Measurements from ENCODE around the gene ECT2L. TPM values are rescaled to one million over a fixed set of nuclear protein-coding genes. Genes with fewer than 3 reads are reported as not detected.

The ECT2L gene
- polyA plus RNA-seq, 1 of the 3 experiments (the other 2 are of a cell fraction), result 0.02 TPM

- Histone ChIP-seq H3K27ac (ENCODE audit: low read depth in 2 of 2, low read length in 1 of 2) (no peak overlapping the region), H3K9me2 (no peaks in the 10 kb centered on the region), H3K4me3 (ENCODE audit: low read depth in 2 of 2, low read length in 1 of 2) (no peak overlapping the region), H3K27me3 (ENCODE audit: insufficient read depth) (no peaks in the 10 kb centered on the region), H3K9me3 (no peaks in the 10 kb centered on the region), H3K9ac (no peak overlapping the region), H4K20me1 (ENCODE audit: insufficient read depth) (no peaks in the 10 kb centered on the region), H2AFZ (ENCODE audit: low read depth) (no peak overlapping the region), H3K4me1 (ENCODE audit: control insufficient read depth in 1 of 2, insufficient read depth in 2 of 2, low read depth in 1 of 2, low read length in 1 of 2) (no peaks in the 10 kb centered on the region), H3K4me2 (no peak overlapping the region), H3F3A (replicated peaks; ENCODE audit: insufficient read depth) (peaks cover 3% of the 10 kb centered on the region), H3K79me2 (ENCODE audit: insufficient read depth) (no peaks in the 10 kb centered on the region), H3K36me3 (replicated peaks in 1 of 2; ENCODE audit: control insufficient read depth in 1 of 2, insufficient read depth in 2 of 2, low read length in 1 of 2) (peaks cover 0 to under 1% of the 10 kb centered on the region in 2 experiments)
- WGBS (ENCODE audit: low lambda C conversion rate), result 68% methylated on average over 4 of the region's 4 CpGs
- TF ChIP-seq, protein P1, sequence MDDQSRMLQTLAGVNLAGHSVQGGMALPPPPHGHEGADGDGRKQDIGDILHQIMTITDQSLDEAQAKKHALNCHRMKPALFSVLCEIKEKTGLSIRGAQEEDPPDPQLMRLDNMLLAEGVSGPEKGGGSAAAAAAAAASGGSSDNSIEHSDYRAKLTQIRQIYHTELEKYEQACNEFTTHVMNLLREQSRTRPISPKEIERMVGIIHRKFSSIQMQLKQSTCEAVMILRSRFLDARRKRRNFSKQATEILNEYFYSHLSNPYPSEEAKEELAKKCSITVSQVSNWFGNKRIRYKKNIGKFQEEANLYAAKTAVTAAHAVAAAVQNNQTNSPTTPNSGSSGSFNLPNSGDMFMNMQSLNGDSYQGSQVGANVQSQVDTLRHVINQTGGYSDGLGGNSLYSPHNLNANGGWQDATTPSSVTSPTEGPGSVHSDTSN (IDR thresholded peaks at IDR 0.05), result no peak
- no peak for TF ChIP-seq SMC3 (IDR thresholded peaks at IDR 0.05; ENCODE audit: low read depth, low read length)
- TF ChIP-seq POLR2AphosphoS5 (IDR thresholded peaks at IDR 0.05; ENCODE audit: low read depth, low read length), result no peak
- TF ChIP-seq SIN3A (IDR thresholded peaks at IDR 0.05; ENCODE audit: borderline replicate concordance, low read depth, low read length), result no peak
- TF ChIP-seq MAX (IDR thresholded peaks at IDR 0.05; ENCODE audit: low read depth), result no peak
- no peak for TF ChIP-seq TCF12 (IDR thresholded peaks at IDR 0.05)
- TF ChIP-seq GATA2 (CRISPR knock-in tag; IDR thresholded peaks at IDR 0.05), result no peak
- TF ChIP-seq REST (IDR thresholded peaks at IDR 0.05; ENCODE audit: low read depth, low read length), result no peak
- no peak for TF ChIP-seq RAD21 (IDR thresholded peaks at IDR 0.05; ENCODE audit: low read length)
- no peak for TF ChIP-seq JUND (IDR thresholded peaks at IDR 0.05)
- DNase-seq, result no peak
- CTCF ChIA-PET, result no interaction called here
- POLR2A ChIA-PET, result no interaction called here
These were observed 2.0 kb downstream of the ECT2L start for GRCh38 chr6:138797806-138798446.

GRCh38 chr6:138800377-138801150, 4.7 kb downstream of the ECT2L start:
- ChIA-PET CTCF (interaction anchor here (1.1 to 1.4 kb wide), 2 partner anchors 10 to 188 kb away, joined by 3 read pairs; no protein-coding TSS in a partner anchor), POLR2A (no interaction called here)
- peaks cover 3% of the 10 kb centered on the region for H3F3A ChIP-seq (replicated peaks; ENCODE audit: insufficient read depth)
- H3K4me3 ChIP-seq (ENCODE audit: low read depth in 2 of 2, low read length in 1 of 2), result no peak overlapping the region
- no peaks in the 10 kb centered on the region for H3K9me3 ChIP-seq
- no peaks in the 10 kb centered on the region for H3K36me3 ChIP-seq (replicated peaks in 1 of 2; ENCODE audit: control insufficient read depth in 1 of 2, insufficient read depth in 2 of 2, low read length in 1 of 2)
- no peaks in the 10 kb centered on the region for H3K9me2 ChIP-seq
- DNase-seq, result peak; percentile 22
- H3K27ac ChIP-seq (ENCODE audit: low read depth in 2 of 2, low read length in 1 of 2), result peak overlapping the region in 1 of 2 experiments; percentile 16; a peak in 1 of 4 replicates
- no peaks in the 10 kb centered on the region for H3K4me1 ChIP-seq (ENCODE audit: control insufficient read depth in 1 of 2, insufficient read depth in 2 of 2, low read depth in 1 of 2, low read length in 1 of 2)
- H3K79me2 ChIP-seq (ENCODE audit: insufficient read depth), result no peaks in the 10 kb centered on the region
- peak; percentile 19; the same call in 1 of the 2 replicates for TF ChIP-seq CTCF (IDR thresholded peaks at IDR 0.05)
- no peak for TF ChIP-seq YY1 (IDR thresholded peaks at IDR 0.05; ENCODE audit: low read depth)
- peak; percentile 34; the same call in 1 of the 2 replicates for TF ChIP-seq RCOR1 (IDR thresholded peaks at IDR 0.05; ENCODE audit: low read length)
- TF ChIP-seq FOXM1 (IDR thresholded peaks at IDR 0.05; ENCODE audit: low read depth), result no peak
- TF ChIP-seq, protein P1 (IDR thresholded peaks at IDR 0.05), result peak; percentile 25; the same call in 1 of the 2 replicates
- TF ChIP-seq FOSL2 (IDR thresholded peaks at IDR 0.05; ENCODE audit: borderline replicate concordance, low read depth), result no peak
- 32% methylated on average over 2 of the region's 2 CpGs for WGBS (ENCODE audit: low lambda C conversion rate)
- no peaks in the 10 kb centered on the region for H4K20me1 ChIP-seq (ENCODE audit: insufficient read depth)
- no peak overlapping the region for H3K9ac ChIP-seq
- H3K4me2 ChIP-seq, result no peak overlapping the region
- no peaks in the 10 kb centered on the region for H3K27me3 ChIP-seq (ENCODE audit: insufficient read depth)
- no peak overlapping the region for H2AFZ ChIP-seq (ENCODE audit: low read depth)
